Ramos (cell line): ENCODE data around the gene AP2M1.

Source experiments
- in situ Hi-C: fragments of 300-500 bp; cut with MboI; formaldehyde crosslinking; loops from one replicate; pipeline ENCODE4 v1.14.3; 2022; ENCODE audit warnings: low sequenced_read_pairs; ENCODE audit not compliant: unreplicated experiment

AP2M1 gene

GRCh38 chr3:184209146-184209923 lies 34.7 kb downstream of the AP2M1 start:
- in situ Hi-C loops: no loop called here

- in situ Hi-C loops: no loop called here
Observed at GRCh38 chr3:184211297-184211696, 36.6 kb downstream of the AP2M1 start.

- in situ Hi-C loops: no loop called here
Observed at GRCh38 chr3:184211718-184212117, 37.1 kb downstream of the AP2M1 start.

- in situ Hi-C loops: no loop called here
Observed at GRCh38 chr3:184218814-184219213, 44.2 kb downstream of the AP2M1 start.

GRCh38 chr3:184222521-184222920 lies 47.9 kb downstream of the AP2M1 start:
- in situ Hi-C loops: no loop called here

- in situ Hi-C loops: no loop called here
Observed at GRCh38 chr3:184223946-184224345, 49.3 kb downstream of the AP2M1 start.

- in situ Hi-C loops: loop anchor here (5.0 kb wide), 1 partner anchor 55 kb away; no protein-coding TSS in a partner anchor
Observed at GRCh38 chr3:184227481-184227935, 52.9 kb downstream of the AP2M1 start.

GRCh38 chr3:184228376-184229137 lies 53.9 kb downstream of the AP2M1 start:
- in situ Hi-C loops: loop anchor here (5.0 kb wide), 1 partner anchor 54 kb away; no protein-coding TSS in a partner anchor

- in situ Hi-C loops: loop anchor here (5.0 kb wide), 1 partner anchor 53 kb away; no protein-coding TSS in a partner anchor
Observed at GRCh38 chr3:184229394-184230080, 54.9 kb downstream of the AP2M1 start, which contains the start of gene VWA5B2. TSS of gene VWA5B2 (plus strand) at chr3:184229585. CDS start at chr3:184230529, 944 bp downstream.

GRCh38 chr3:184230081-184230602 lies 55.5 kb downstream of the AP2M1 start:
- in situ Hi-C loops: no loop called here

GRCh38 chr3:184230603-184231528 lies 56.2 kb downstream of the AP2M1 start:
- in situ Hi-C loops: no loop called here

GRCh38 chr3:184231671-184232070 lies 57.0 kb downstream of the AP2M1 start:
- in situ Hi-C loops: no loop called here

- in situ Hi-C loops: no loop called here
Observed at GRCh38 chr3:184233127-184233843, 58.6 kb downstream of the AP2M1 start.
